PC-3 (cell line): Measurements from ENCODE around the gene TTLL1. TPM values are rescaled to one million over a fixed set of nuclear protein-coding genes. Genes with fewer than 3 reads are reported as not detected.

Experiments
- ATAC-seq: fragments of 200-7000 bp; cut with Tn5 transposase; 2 replicates; pipeline ENCODE4 v1.9.1; 2020; ENCODE audit warnings: mild to moderate bottlenecking, moderate library complexity
- BruUV-seq: library from RNA; stranded (reverse); fragments of 400-500 nt; replicated peaks from 2 replicates; lab custom pipeline; 2021; lab: Mats Ljungman, UMichigan
- CTCF ChIA-PET: fragments of 300-600 bp; sonication (Branson Sonifier 250); formaldehyde crosslinking; loops from one replicate; lab custom pipeline; 2022; ENCODE audit warnings: antibody characterized with exemption; lab: Charles Lee
- POLR2A ChIA-PET: fragments of 300-600 bp; sonication (Branson Sonifier 250); formaldehyde crosslinking; loops from one replicate; lab custom pipeline; 2022; ENCODE audit warnings: antibody characterized with exemption; ENCODE audit not compliant: unreplicated experiment; lab: Charles Lee
- DNase-seq: peaks from one replicate; pipeline ENCODE4 v3.0.0-alpha.2; 2015
- H2AFZ ChIP-seq: fragments of 300-600 bp; sonication (generic); 2 replicates; pipeline ENCODE4 v1.6.0; 2016; ENCODE audit warnings: antibody characterized with exemption, low read length
- H3F3A ChIP-seq: fragments of 300-600 bp; sonication (generic); one replicate; pipeline ENCODE4 v1.6.0; 2017; ENCODE audit warnings: antibody characterized with exemption, low read length, control low read depth, mild to moderate bottlenecking; ENCODE audit not compliant: unreplicated experiment
- H3K27ac ChIP-seq: fragments of 300-600 bp; sonication (generic); 2 replicates; pipeline ENCODE4 v1.5.1; 2016; ENCODE audit warnings: mild to moderate bottlenecking, low read length
- H3K27me3 ChIP-seq: fragments of 300-600 bp; sonication (generic); 2 replicates; pipeline ENCODE4 v1.6.1; 2016; ENCODE audit warnings: low read length, mixed read lengths
- H3K36me3 ChIP-seq: fragments of 300-600 bp; sonication (generic); 2 replicates; pipeline ENCODE4 v1.6.1; 2016; ENCODE audit warnings: low read depth, mixed run types, low read length, mixed read lengths
- H3K4me1 ChIP-seq: fragments of 300-600 bp; sonication (generic); 2 replicates; pipeline ENCODE4 v1.5.1; 2016; ENCODE audit warnings: low read length; ENCODE audit not compliant: insufficient read depth
- H3K4me2 ChIP-seq: fragments of 300-600 bp; sonication (generic); 2 replicates; pipeline ENCODE4 v1.6.0; 2016; ENCODE audit warnings: low read length
- H3K4me3 ChIP-seq: fragments of 300-600 bp; sonication (generic); 2 replicates; pipeline ENCODE4 v1.5.1; 2016; ENCODE audit warnings: mild to moderate bottlenecking, low read length, mixed read lengths
- H3K79me2 ChIP-seq: fragments of 300-600 bp; sonication (generic); 2 replicates; pipeline ENCODE4 v1.6.1; 2017; ENCODE audit warnings: low read length, mixed read lengths
- H3K9ac ChIP-seq: fragments of 300-600 bp; sonication (generic); 2 replicates; pipeline ENCODE4 v1.6.0; 2016; ENCODE audit warnings: mild to moderate bottlenecking, low read length
- H3K9me2 ChIP-seq: fragments of 300-600 bp; sonication (generic); replicated peaks from 2 replicates; pipeline ENCODE4 v1.6.1; 2016; ENCODE audit warnings: mixed run types, low read length, mixed read lengths
- H3K9me3 ChIP-seq: fragments of 300-600 bp; sonication (generic); 2 replicates; pipeline ENCODE4 v1.6.1; 2016; ENCODE audit warnings: low read length, mixed read lengths
- H4K20me1 ChIP-seq: fragments of 300-600 bp; sonication (generic); 2 replicates; pipeline ENCODE4 v1.6.1; 2016; ENCODE audit warnings: low read length, mixed read lengths
- EZH2 ChIP-seq: fragments of 300-600 bp; sonication (generic); IDR thresholded peaks from one replicate; pipeline ENCODE4 v1.6.1; 2017; ENCODE audit warnings: antibody characterized with exemption, mild to moderate bottlenecking, low read length; ENCODE audit not compliant: unreplicated experiment
- EZH2phosphoT487 ChIP-seq: fragments of 300-600 bp; sonication (generic); IDR thresholded peaks from 2 replicates; pipeline ENCODE4 v1.6.1; 2018; ENCODE audit warnings: mild to moderate bottlenecking, antibody characterized with exemption, low read length, borderline replicate concordance
- intact Hi-C: fragments of 100-400 bp; cut with micrococcal nuclease; formaldehyde crosslinking; loops from 2 replicates; pipeline ENCODE4 v1.9.0; 2023
- total RNA-seq: library from RNA; depleted of rRNA; stranded (reverse); fragments of >200 nt; gene quantifications from 2 replicates; pipeline ENCODE4 v1.2.3, GENCODE V29; 2014
- TF ChIP-seq, protein P1 (sequence below): fragments of 300-600 bp; sonication (generic); conservative IDR thresholded peaks from 2 replicates; pipeline ENCODE4 v1.5.1; 2017; ENCODE audit warnings: antibody characterized with exemption, low read depth, mild to moderate bottlenecking, low read length

The TTLL1 gene
- total RNA-seq, 1 experiment from 2014 or later = 0.77 TPM

DNA sequence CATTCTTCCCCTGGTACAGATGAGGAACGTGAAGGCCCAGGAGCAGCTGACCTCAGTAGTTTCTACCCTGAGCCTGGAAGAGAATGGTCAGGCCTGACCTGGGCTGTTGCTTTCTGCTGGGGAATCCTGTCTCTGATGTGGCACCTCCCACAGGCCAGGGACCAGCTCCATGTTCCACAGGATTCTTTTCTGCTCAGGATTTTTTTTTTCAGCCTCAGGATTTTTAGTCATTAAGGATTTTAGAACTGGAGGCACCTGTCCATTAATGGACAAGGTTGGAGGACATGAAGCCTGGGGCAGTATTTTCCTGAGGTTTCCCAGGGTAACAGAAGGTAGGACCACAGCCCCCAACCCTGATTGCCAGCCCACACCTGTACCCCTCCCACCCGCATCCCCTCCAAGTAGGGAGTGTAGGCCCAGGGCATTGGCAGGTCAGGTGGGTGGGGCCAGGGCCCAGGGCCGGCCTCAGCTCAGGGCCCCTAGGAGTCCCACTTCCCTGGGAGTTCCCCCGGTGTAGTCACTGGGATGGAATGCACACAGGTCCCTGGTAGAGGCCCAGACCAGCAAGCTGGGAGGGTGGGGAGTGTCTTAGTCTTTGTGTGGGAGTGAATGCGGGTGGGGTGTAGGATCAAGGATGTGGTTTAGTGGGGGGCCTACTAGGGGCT, 37.4 kb upstream of the TTLL1 start:
- H3K9me2 ChIP-seq = no peaks in the 10 kb centered on the region
- no TSS peak for BruUV-seq
- ChIA-PET POLR2A (interaction anchor here (0.5 kb wide), 2 partner anchors 9 to 42 kb away, joined by 4 to 7 read pairs; no protein-coding TSS in a partner anchor), CTCF (no interaction called here)
- H2AFZ ChIP-seq = no peak overlapping the region
- H3K4me1 ChIP-seq = peaks cover 36% of the 10 kb centered on the region
- H3K4me2 ChIP-seq = peak overlapping the region; percentile 84
- H3F3A ChIP-seq = no peaks in the 10 kb centered on the region
- TF ChIP-seq EZH2phosphoT487 (no peak), EZH2 (no peak)
- TF ChIP-seq, protein P1, sequence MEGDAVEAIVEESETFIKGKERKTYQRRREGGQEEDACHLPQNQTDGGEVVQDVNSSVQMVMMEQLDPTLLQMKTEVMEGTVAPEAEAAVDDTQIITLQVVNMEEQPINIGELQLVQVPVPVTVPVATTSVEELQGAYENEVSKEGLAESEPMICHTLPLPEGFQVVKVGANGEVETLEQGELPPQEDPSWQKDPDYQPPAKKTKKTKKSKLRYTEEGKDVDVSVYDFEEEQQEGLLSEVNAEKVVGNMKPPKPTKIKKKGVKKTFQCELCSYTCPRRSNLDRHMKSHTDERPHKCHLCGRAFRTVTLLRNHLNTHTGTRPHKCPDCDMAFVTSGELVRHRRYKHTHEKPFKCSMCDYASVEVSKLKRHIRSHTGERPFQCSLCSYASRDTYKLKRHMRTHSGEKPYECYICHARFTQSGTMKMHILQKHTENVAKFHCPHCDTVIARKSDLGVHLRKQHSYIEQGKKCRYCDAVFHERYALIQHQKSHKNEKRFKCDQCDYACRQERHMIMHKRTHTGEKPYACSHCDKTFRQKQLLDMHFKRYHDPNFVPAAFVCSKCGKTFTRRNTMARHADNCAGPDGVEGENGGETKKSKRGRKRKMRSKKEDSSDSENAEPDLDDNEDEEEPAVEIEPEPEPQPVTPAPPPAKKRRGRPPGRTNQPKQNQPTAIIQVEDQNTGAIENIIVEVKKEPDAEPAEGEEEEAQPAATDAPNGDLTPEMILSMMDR = no peak
- no peaks in the 10 kb centered on the region for H3K36me3 ChIP-seq
- H3K27me3 ChIP-seq = no peaks in the 10 kb centered on the region
- H3K9me3 ChIP-seq = no peaks in the 10 kb centered on the region
- peak overlapping the region; percentile 100 for H3K27ac ChIP-seq
- no peaks in the 10 kb centered on the region for H4K20me1 ChIP-seq
- no peak overlapping the region; the same call in 1 of the 2 replicates for H3K4me3 ChIP-seq
- DNase-seq (peak; percentile 88), ATAC-seq (peak; percentile 92)
- peaks cover 12% of the 10 kb centered on the region for H3K79me2 ChIP-seq
- H3K9ac ChIP-seq = peak overlapping the region; percentile 96
- intact Hi-C loops = no loop called here

DNA sequence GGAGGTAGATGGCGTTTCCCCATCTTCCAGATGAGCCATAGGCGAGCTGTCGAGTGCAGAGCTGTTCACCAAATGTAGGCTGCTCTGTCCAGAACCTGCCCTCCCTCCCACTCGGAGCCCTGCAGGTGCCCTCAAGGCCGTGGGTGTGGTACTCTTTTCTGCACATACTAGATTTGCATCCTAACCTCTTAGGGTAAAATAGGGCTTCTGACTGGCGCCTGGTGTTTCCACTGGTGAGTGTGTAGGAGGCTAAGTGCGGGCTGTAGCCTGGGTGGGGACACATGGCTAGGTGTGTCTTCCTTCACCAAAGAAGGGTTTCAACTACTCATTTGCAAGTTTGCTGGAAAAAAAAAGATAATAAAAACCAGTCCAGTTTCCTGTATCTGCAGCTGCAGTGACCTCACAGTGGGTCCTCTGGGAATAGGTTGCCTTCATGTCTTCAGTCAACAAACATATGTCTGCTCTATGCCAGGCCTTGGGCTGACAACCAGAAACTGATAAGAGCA, 29.8 kb upstream of the TTLL1 start:
- no peak for TF ChIP-seq EZH2phosphoT487
- TF ChIP-seq EZH2 = no peak
- TF ChIP-seq, protein P1 = no peak
- CTCF ChIA-PET = no interaction called here

More for the DNA sequence above, 29.8 kb upstream of the TTLL1 start:
- H3K4me2 ChIP-seq = no peak overlapping the region
- DNase-seq = no peak
- H3K9me3 ChIP-seq = no peaks in the 10 kb centered on the region
- intact Hi-C loops = no loop called here
- H4K20me1 ChIP-seq = no peaks in the 10 kb centered on the region
- ATAC-seq = no peak
- H3K4me1 ChIP-seq = peaks cover 12% of the 10 kb centered on the region; the same call in 1 of the 2 replicates
- 0 out of 2 replicates have a peak, but pooled peaks cover 5% of the 10 kb centered on the region for H3K79me2 ChIP-seq
- H3K27me3 ChIP-seq = no peaks in the 10 kb centered on the region
- H3F3A ChIP-seq = no peaks in the 10 kb centered on the region
- no peak overlapping the region for H3K9ac ChIP-seq
- POLR2A ChIA-PET = no interaction called here
- no peak overlapping the region for H2AFZ ChIP-seq
- BruUV-seq = no TSS peak
- H3K27ac ChIP-seq = no peak overlapping the region
- no peaks in the 10 kb centered on the region for H3K9me2 ChIP-seq
- H3K36me3 ChIP-seq = no peaks in the 10 kb centered on the region
- no peak overlapping the region for H3K4me3 ChIP-seq
